HPDE6-E6E7 (cell line): ENCODE results near the gene RIPK1.

Experiments
- DNase-seq: peaks from one replicate; pipeline ENCODE4 v3.0.0; 2011; ENCODE audit warnings: missing footprints; ENCODE audit errors: extremely low spot score

Gene RIPK1

DNA sequence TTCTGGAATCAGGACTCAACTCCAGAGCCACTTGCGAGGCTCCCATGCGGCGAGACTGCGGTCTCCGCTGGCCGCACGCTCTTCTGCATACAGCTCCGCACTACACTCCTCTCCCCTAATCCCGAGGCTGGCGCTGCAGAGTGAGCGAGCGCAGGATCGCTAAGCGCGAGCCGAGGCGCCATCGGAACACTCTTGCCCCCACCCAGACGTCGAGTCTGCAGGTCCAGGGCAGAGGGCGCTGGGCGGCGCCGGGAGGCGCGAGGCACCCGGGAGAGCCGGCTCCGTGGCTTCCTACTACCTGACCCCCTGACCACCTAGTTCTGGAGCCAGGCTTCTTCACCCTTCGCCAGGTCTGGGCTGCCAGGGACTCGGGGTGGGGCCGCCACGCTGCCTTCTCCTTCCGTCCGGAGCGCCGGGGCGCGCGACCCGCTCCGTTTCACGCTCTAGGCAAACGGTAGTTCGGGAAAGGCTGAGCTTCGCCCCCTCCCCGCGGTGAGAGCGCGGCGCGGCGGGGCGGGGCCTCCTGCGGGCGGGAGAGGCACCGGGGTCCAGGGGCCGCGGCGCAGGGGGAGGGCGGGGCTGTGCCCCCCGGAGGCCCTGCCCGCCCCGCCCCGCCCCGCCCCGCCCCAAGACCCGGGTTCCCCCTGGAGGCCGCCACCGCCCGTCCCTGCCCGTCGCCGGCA is 94.4 kb downstream of the RIPK1 start:
- no peak for DNase-seq

DNA sequence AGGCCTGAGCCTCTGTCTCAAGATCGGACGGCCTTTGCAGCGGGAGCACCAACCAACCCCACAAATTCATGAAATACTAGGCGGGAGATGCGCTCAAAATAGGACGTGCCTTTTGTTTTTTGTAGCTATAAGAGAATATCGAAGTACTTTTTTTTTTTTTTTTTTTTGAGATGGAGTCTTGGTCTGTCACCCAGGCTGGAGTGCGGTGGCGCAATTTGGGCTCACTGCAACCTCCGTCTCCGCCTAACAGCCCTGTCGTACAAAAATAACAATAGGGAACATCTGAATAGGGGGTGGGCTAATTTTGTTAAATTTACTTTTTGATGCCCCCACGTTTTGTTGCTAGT is 94.9 kb downstream of the RIPK1 start:
- no peak for DNase-seq

DNA sequence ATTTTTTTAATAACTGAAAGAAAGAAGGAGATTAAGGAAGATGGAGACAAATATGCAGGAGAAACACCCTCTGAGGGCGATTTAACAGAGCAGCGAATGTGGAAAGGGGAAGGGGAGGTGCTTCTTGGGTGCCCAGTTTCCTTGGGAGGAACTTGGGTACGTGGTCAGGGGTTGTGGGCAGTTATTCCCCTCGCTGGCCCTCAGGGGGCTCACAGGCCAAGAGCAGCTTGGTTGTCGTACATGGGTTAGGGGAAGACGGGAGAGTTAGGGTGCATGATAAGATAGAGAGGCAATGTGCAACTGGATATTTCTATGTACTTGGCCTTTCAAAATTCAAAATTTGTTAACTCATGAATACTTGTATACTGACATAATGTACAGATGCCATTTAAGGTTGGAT is 96.1 kb downstream of the RIPK1 start:
- no peak for DNase-seq
